ENCODE results near the gene VSTM2B. TPM values are rescaled to one million over a fixed set of nuclear protein-coding genes. Genes with fewer than 3 reads are reported as not detected.

The VSTM2B gene
- total RNA-seq, 2 experiments from 2014 or later, result not detected

DNA sequence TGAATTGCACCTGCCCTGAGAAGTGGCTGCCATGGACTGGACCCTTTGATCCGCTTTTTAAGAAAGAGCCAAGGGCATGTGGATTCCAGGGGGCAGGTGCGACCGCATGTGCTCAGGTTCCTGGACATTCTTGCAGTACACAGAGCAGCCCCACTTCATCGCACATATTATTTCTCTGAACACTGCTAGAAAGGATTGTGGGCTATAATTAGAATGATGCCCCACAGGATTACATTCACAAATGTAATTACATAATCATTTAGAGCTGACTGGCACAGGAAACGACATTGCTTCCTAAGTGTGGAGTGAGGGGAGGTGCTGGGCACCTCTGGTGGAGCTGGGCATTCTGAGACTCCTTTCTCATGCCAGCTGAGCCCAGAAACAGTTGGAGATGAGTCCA, 37.5 kb upstream of the VSTM2B start:
- intact Hi-C loops (cut with micrococcal nuclease; ENCODE audit: unreplicated experiment), result no loop called here
- Histone ChIP-seq H4K20me1 (ENCODE audit: insufficient read depth, low read length) (no peaks in the 10 kb centered on the region), H3K9me2 (ENCODE audit: insufficient read depth, low read length) (no peaks in the 10 kb centered on the region), H3K9me3 (ENCODE audit: low read length) (no peaks in the 10 kb centered on the region), H3K36me3 (ENCODE audit: insufficient read depth, low read length) (no peaks in the 10 kb centered on the region), H3K79me2 (ENCODE audit: insufficient read depth, low read depth, low read length) (no peaks in the 10 kb centered on the region), H3K4me3 (ENCODE audit: low read depth, low read length, poor library complexity, severe bottlenecking) (no peak overlapping the region), H3K4me2 (ENCODE audit: low read length) (no peak overlapping the region), H2AFZ (ENCODE audit: low read length) (no peak overlapping the region), H3K4me1 (ENCODE audit: insufficient read depth, low read length, poor library complexity, severe bottlenecking) (no peaks in the 10 kb centered on the region), H3K27ac (ENCODE audit: low read depth, low read length, poor library complexity, severe bottlenecking) (no peak overlapping the region)
- ChIA-PET POLR2A (no interaction called here), CTCF (ENCODE audit: unreplicated experiment) (interaction anchor here (0.6 kb wide), 1 partner anchor 42 kb away, joined by 3 read pairs; no protein-coding TSS in a partner anchor)
- no TSS peak for BruUV-seq (replicated peaks)
- TF ChIP-seq, protein P1, sequence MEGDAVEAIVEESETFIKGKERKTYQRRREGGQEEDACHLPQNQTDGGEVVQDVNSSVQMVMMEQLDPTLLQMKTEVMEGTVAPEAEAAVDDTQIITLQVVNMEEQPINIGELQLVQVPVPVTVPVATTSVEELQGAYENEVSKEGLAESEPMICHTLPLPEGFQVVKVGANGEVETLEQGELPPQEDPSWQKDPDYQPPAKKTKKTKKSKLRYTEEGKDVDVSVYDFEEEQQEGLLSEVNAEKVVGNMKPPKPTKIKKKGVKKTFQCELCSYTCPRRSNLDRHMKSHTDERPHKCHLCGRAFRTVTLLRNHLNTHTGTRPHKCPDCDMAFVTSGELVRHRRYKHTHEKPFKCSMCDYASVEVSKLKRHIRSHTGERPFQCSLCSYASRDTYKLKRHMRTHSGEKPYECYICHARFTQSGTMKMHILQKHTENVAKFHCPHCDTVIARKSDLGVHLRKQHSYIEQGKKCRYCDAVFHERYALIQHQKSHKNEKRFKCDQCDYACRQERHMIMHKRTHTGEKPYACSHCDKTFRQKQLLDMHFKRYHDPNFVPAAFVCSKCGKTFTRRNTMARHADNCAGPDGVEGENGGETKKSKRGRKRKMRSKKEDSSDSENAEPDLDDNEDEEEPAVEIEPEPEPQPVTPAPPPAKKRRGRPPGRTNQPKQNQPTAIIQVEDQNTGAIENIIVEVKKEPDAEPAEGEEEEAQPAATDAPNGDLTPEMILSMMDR (conservative IDR thresholded peaks at IDR 0.05; ENCODE audit: low read length), result no peak
- no peak for TF ChIP-seq EZH2phosphoT487 (IDR thresholded peaks at IDR 0.05; ENCODE audit: borderline replicate concordance, low read depth, low read length)
- no peak for DNase-seq (ENCODE audit: low spot score)

- no peak overlapping the region for H3K27ac ChIP-seq (ENCODE audit: low read depth, low read length, poor library complexity, severe bottlenecking)
- CTCF ChIA-PET (ENCODE audit: unreplicated experiment), result no interaction called here
- H3K9me2 ChIP-seq (ENCODE audit: insufficient read depth, low read length), result no peaks in the 10 kb centered on the region
- H4K20me1 ChIP-seq (ENCODE audit: insufficient read depth, low read length), result no peaks in the 10 kb centered on the region
- H3K79me2 ChIP-seq (ENCODE audit: insufficient read depth, low read depth, low read length), result no peaks in the 10 kb centered on the region
- TF ChIP-seq EZH2phosphoT487 (IDR thresholded peaks at IDR 0.05; ENCODE audit: borderline replicate concordance, low read depth, low read length), result no peak
- TF ChIP-seq, protein P1 (conservative IDR thresholded peaks at IDR 0.05; ENCODE audit: low read length), result no peak
- H3K4me3 ChIP-seq (ENCODE audit: low read depth, low read length, poor library complexity, severe bottlenecking), result no peak overlapping the region
- no peaks in the 10 kb centered on the region for H3K36me3 ChIP-seq (ENCODE audit: insufficient read depth, low read length)
- no TSS peak for BruUV-seq (replicated peaks)
- POLR2A ChIA-PET, result interaction anchor here (0.7 kb wide), 2 partner anchors 158 to 577 kb away, joined by 3 to 4 read pairs; no protein-coding TSS in a partner anchor
- no peaks in the 10 kb centered on the region for H3K9me3 ChIP-seq (ENCODE audit: low read length)
- intact Hi-C loops (cut with micrococcal nuclease; ENCODE audit: unreplicated experiment), result no loop called here
- DNase-seq (ENCODE audit: low spot score), result no peak
- H3K4me1 ChIP-seq (ENCODE audit: insufficient read depth, low read length, poor library complexity, severe bottlenecking), result no peaks in the 10 kb centered on the region
- H2AFZ ChIP-seq (ENCODE audit: low read length), result no peak overlapping the region
- H3K4me2 ChIP-seq (ENCODE audit: low read length), result no peak overlapping the region
These were observed 36.4 kb upstream of the VSTM2B start for GRCh38 chr19:29489172-29489951.

GRCh38 chr19:29491491-29491890, 34.3 kb upstream of the VSTM2B start:
- Histone ChIP-seq H3K36me3 (ENCODE audit: insufficient read depth, low read length) (no peaks in the 10 kb centered on the region), H3K79me2 (ENCODE audit: insufficient read depth, low read depth, low read length) (no peaks in the 10 kb centered on the region), H4K20me1 (ENCODE audit: insufficient read depth, low read length) (no peaks in the 10 kb centered on the region), H2AFZ (ENCODE audit: low read length) (no peak overlapping the region), H3K27ac (ENCODE audit: low read depth, low read length, poor library complexity, severe bottlenecking) (no peak overlapping the region), H3K4me1 (ENCODE audit: insufficient read depth, low read length, poor library complexity, severe bottlenecking) (no peaks in the 10 kb centered on the region), H3K9me2 (ENCODE audit: insufficient read depth, low read length) (no peaks in the 10 kb centered on the region), H3K4me2 (ENCODE audit: low read length) (no peak overlapping the region), H3K4me3 (ENCODE audit: low read depth, low read length, poor library complexity, severe bottlenecking) (no peak overlapping the region), H3K9me3 (ENCODE audit: low read length) (no peaks in the 10 kb centered on the region)
- CTCF ChIA-PET (ENCODE audit: unreplicated experiment), result no interaction called here
- intact Hi-C loops (cut with micrococcal nuclease; ENCODE audit: unreplicated experiment), result no loop called here
- BruUV-seq (replicated peaks), result no TSS peak
- TF ChIP-seq EZH2phosphoT487 (IDR thresholded peaks at IDR 0.05; ENCODE audit: borderline replicate concordance, low read depth, low read length), result no peak
- TF ChIP-seq, protein P1 (conservative IDR thresholded peaks at IDR 0.05; ENCODE audit: low read length), result no peak
- no peak for DNase-seq (ENCODE audit: low spot score)
- POLR2A ChIA-PET, result no interaction called here

Data from OCI-LY7 (cell line).